ENCODE data around the gene CTLA4.

The CTLA4 gene

GRCh38 chr2:203824603-203825002 is 43.0 kb upstream of the CTLA4 start:
- no peak for DNase-seq (ENCODE audit: low spot score)
- no peak overlapping the region for H3K27ac ChIP-seq
- H3K4me3 ChIP-seq = no peak overlapping the region
- TF ChIP-seq CTCF (IDR thresholded peaks at IDR 0.05) = no peak

- Histone ChIP-seq H3K4me3 (no peak overlapping the region), H3K27ac (no peak overlapping the region)
- no peak for TF ChIP-seq CTCF (IDR thresholded peaks at IDR 0.05)
- DNase-seq (ENCODE audit: low spot score) = no peak
Observed at GRCh38 chr2:203826704-203827103, 40.9 kb upstream of the CTLA4 start.

GRCh38 chr2:203830304-203831055 is 37.1 kb upstream of the CTLA4 start:
- no peak overlapping the region for H3K4me3 ChIP-seq
- no peak for DNase-seq (ENCODE audit: low spot score)
- H3K27ac ChIP-seq = no peak overlapping the region
- no peak for TF ChIP-seq CTCF (IDR thresholded peaks at IDR 0.05)

- no peak for TF ChIP-seq CTCF (IDR thresholded peaks at IDR 0.05)
- H3K27ac ChIP-seq = no peak overlapping the region
Observed at GRCh38 chr2:203835420-203835819, 32.2 kb upstream of the CTLA4 start.

GRCh38 chr2:203835892-203836800 is 31.4 kb upstream of the CTLA4 start:
- Histone ChIP-seq H3K27ac (no peak overlapping the region), H3K4me3 (no peak overlapping the region)
- no peak for DNase-seq (ENCODE audit: low spot score)
- no peak for TF ChIP-seq CTCF (IDR thresholded peaks at IDR 0.05)

More at GRCh38 chr2:203835420-203835819, 32.2 kb upstream of the CTLA4 start:
- H3K4me3 ChIP-seq = no peak overlapping the region
- no peak for DNase-seq (ENCODE audit: low spot score)

- no peak for DNase-seq (ENCODE audit: low spot score)
- no peak for TF ChIP-seq CTCF (IDR thresholded peaks at IDR 0.05)
Observed at GRCh38 chr2:203840655-203841205, 26.8 kb upstream of the CTLA4 start.

More at GRCh38 chr2:203840655-203841205, 26.8 kb upstream of the CTLA4 start:
- Histone ChIP-seq H3K27ac (no peak overlapping the region), H3K4me3 (no peak overlapping the region)
